CD4-positive, alpha-beta T cell treated with Interleukin-17A for 4 hours (primary cell): ENCODE data around the gene SH3BGRL2.
"Not testable (repeated sequence)": the region's sequence is repeated elsewhere in the genome, so short reads cannot be mapped to it uniquely, and the experiment has no call there.

Source experiments
- DNase-seq: peaks from one replicate; pipeline ENCODE4 v3.0.0-alpha.2; 2020; ENCODE audit warnings: mixed read lengths

The SH3BGRL2 gene

GRCh38 chr6:79650950-79651349 lies 19.8 kb downstream of the SH3BGRL2 start:
- no peak for DNase-seq

DNA sequence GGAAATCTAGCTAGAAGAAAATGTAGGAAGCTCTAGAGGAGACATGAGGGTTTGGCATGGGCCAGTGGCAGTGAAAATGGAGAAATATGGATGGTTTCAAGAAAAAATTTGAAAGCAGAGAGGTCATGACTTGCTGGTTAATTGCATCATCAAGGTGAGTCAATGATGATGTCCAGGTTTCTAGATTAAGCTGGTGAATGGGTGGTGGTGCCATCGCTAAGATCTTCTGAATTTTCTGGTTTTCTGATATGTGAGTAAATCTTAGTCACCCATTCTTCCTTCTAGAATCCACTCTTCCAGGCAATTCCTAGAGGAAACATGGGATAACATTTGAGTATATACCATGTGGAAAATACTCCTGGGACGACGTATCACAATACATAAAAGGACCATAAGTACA lies 25.0 kb downstream of the SH3BGRL2 start:
- DNase-seq: no peak

DNA sequence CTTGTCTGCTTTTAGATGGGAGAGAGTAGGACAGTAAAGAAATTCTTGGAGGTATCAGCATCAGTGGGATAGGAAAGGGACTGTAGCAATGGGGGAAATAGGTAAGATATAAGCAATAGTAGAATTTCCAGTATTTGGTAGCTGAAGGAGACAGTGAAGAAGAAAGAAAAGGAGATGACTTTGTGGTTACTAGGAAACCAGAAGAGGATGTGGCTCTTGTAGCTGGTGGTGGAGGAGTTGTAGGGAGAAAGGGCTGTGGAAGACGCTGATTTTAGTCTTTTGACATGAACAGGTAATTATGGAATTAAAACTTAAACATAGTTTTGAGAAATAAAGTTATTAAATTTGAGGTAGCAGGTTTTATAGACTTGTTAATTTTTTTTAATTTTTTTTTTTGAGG lies 26.1 kb downstream of the SH3BGRL2 start:
- no peak for DNase-seq

GRCh38 chr6:79663655-79664054 lies 32.5 kb downstream of the SH3BGRL2 start:
- peak; percentile 65 for DNase-seq

DNA sequence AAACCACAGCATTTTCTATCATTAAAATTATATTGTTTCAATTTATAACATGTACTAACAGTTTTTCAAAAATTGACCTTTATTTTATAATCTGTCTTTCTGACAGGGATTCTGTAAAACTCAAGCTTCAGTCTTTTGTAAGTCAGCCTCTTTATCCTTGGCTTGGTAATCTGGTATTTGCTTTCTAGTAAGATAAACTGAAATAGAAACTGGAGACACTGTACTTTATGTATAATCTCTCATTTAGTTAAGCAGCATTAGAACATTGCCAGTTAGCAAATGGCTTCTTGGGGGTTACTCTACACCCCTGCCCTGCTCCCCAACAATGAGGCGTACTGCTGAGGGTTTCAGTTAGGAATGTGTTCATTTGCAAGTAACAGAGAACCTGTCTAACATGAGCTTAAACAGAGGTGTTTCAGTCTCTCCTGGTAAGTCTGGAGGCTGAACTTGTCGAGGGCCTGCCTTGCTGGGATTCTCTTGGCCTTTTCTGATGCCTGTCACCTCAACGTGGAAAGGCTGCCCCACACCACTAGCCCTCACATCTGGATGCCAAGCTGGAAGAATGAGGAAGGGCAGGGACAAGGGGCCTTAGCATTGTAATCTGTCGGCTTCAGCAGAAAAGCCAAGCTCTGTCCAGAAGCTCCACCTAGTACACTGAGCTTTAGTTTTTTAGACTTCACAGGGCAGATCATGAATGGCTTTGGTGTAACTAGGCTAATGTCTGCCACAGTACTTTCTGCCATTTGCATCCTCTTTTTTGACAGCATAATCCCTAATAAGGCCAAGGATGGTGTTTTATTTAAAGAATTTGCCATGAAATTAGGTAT lies 34.8 kb downstream of the SH3BGRL2 start:
- DNase-seq: no peak

DNA sequence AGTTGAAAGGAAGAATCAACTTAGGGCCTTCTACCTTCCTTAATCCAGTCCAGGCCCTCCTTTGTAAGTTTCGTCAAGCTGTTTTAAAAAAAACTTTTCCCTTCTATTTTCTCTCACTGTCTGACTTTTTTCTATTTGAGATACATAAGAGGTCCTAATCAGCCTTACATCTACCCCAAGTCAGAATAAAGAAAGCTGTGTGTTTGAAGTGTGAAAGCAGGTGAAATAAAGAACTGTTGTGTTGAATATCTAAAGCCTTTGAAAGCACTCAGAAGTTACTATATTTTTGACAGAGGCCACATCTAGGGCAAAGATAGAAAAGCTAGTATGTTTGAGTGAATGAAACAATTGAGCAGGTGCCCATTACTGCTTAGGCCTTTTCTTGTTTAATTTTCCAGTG lies 35.5 kb downstream of the SH3BGRL2 start:
- DNase-seq: no peak

GRCh38 chr6:79668381-79668780 lies 37.3 kb downstream of the SH3BGRL2 start:
- DNase-seq: no peak

GRCh38 chr6:79669766-79670165 lies 38.6 kb downstream of the SH3BGRL2 start:
- DNase-seq: no peak

GRCh38 chr6:79670789-79671188 lies 39.7 kb downstream of the SH3BGRL2 start:
- no peak for DNase-seq

GRCh38 chr6:79671600-79672266 lies 40.6 kb downstream of the SH3BGRL2 start:
- peak; percentile 81 for DNase-seq

GRCh38 chr6:79672631-79673111 lies 41.5 kb downstream of the SH3BGRL2 start:
- no peak for DNase-seq

- DNase-seq: no peak
Observed at GRCh38 chr6:79673947-79674346, 42.8 kb downstream of the SH3BGRL2 start.

- no peak for DNase-seq
Observed at GRCh38 chr6:79676785-79677736, 45.9 kb downstream of the SH3BGRL2 start.

- not testable (repeated sequence) for DNase-seq
Observed at GRCh38 chr6:79682682-79683081, 51.6 kb downstream of the SH3BGRL2 start.

GRCh38 chr6:79684876-79685275 lies 53.7 kb downstream of the SH3BGRL2 start:
- DNase-seq: no peak

DNA sequence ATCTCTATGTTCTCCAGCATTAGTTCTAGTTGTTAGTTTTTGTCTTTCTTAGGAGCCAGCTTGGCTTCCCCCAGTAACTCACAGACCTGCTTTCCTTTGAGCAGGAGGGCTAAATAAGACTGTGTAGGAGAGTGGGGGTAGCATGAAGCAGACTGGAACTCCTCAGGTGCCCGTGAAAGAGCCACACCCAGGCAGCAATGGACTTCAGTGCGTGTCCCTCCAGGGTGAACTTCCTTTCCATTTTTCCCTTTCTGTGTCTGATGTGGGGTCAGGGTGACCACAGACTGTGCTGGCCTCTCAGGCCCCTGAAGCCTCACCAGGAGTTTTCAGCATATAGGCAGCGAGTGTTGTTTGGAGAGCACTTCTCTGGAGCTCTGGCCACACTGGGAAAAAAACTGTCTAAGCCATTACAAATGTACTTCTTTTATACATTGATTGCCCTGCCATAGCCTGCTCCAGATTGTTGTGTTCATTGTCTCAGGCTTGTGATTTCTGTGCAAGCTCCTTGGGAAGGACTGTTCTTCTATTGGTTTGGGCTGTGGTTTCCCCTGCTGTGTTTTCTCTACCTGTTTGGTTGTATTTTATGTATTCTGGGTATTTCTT lies 55.7 kb downstream of the SH3BGRL2 start:
- no peak for DNase-seq

DNA sequence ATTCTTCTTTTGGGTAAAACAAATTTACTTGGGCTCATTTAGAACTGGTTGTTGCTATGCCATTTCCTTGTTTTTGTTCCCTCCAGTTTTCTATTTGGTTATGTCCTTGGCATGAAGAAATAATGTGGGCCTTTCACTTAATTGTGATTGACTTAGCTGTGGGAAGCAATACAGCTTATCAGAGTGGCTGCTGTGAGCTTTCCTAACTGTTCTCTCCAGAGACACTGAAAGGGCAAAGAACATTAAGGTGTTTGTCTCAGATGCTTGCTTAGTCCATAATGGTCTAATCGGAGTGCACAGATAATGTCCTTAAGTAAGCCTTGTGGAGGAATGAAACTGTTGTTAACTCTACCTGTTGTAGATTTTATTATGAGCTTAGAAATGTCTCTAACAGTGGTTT lies 56.6 kb downstream of the SH3BGRL2 start:
- DNase-seq: no peak

DNA sequence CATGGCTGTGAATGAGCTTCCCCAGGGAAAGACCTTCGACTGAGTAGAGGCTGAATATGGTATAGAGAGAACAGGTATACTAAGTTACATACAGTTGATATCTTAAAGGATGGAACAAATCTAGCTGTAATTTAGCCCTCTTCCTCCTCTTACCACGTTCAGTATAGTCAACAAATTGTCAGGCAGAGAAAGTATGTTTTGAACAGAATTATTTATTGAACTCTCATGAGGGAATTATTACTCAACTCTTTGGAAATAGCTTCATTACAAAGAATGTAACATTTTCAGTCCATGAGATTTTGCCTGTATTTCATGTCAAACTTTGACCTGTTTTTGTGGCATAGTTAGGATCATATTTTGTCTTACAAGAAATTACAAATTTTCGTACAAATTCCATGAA lies 63.0 kb downstream of the SH3BGRL2 start:
- no peak for DNase-seq

- no peak for DNase-seq
Observed at GRCh38 chr6:79694623-79695343, 63.7 kb downstream of the SH3BGRL2 start.

DNA sequence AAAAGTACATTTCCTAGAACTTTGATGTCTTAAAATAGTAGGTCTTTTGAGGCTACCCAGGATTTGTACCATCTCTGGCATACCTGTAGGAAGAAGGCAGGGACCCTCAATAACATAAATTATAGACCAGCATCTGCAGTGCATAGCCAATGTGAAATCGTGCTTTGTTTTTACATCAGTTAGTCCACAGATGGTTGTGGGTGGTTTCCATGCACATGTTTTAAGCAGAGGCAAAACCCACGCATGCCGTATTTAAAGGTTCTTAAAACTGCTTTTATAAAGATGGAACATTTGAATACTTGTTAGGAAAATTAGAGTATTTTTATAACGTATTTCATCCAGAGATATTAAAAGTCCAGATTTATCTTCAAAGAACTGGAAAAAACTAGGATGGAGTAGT lies 66.3 kb downstream of the SH3BGRL2 start:
- DNase-seq: no peak

- no peak for DNase-seq
Observed at GRCh38 chr6:79699606-79700005, 68.5 kb downstream of the SH3BGRL2 start.

DNA sequence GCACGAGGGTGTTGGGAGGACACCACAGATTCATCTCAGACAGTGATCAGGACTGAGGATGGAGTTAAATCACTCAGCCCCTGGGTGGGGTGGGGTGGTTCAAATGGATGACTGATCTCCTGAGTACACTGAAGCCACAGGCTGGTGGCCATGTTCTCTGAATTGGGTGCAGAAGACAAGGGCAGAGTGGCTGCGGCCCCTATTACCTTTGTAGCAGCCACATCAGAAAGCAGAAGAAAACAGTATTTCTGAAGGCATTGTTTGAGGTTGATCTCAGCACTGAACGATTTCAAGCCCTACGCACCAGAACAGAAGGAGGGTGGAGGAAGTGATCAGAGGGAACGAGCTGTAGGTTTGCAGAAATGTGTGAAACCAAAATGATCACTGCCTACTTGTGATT lies 71.6 kb downstream of the SH3BGRL2 start:
- peak; percentile 40 for DNase-seq
